Activated naive CD8-positive, alpha-beta T cell treated with anti-CD3 and anti-CD28 coated beads, Interleukin-2, amount 50 U/mL, for 16 hours (primary cell): ENCODE results near the gene ALKBH5.

ENCODE experiments used
- DNase-seq: peaks from one replicate; pipeline ENCODE4 v3.0.0-alpha.2; 2020; ENCODE audit warnings: low read depth, low spot score

ALKBH5 gene

DNA sequence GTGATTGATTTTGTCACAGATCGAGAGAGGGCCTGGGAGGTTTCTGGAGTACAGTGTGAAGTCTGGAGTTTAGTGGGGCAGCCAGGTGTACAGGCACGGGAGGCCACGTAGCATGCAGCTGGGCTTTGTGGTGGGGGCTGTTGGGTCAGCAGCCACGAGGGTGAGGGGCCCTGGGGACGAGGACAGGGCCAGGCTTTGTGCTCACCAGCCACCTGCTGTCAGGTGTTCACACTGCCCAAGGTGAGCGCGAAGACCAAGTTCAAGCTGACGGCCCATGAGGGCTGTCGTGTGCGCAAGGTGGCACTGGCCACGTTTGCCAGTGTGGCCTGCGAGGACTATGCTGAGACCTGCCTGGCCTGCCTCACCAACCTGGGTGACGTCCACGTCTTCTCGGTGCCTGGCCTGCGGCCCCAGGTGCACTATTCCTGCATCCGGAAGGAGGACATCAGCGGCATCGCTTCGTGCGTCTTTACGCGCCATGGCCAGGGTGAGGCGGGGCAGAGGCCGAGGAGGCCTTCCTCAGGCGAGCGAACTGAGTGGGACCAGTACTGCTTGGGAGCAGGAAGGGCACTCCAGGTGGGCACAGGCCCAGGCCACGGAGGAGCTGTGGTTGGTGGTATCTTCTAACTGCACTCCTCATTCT lies 57.7 kb downstream of the ALKBH5 start:
- DNase-seq: no peak

GRCh38 chr17:18245038-18245776 lies 61.6 kb downstream of the ALKBH5 start:
- DNase-seq: no peak

GRCh38 chr17:18246109-18246725 lies 62.6 kb downstream of the ALKBH5 start:
- no peak for DNase-seq

DNA sequence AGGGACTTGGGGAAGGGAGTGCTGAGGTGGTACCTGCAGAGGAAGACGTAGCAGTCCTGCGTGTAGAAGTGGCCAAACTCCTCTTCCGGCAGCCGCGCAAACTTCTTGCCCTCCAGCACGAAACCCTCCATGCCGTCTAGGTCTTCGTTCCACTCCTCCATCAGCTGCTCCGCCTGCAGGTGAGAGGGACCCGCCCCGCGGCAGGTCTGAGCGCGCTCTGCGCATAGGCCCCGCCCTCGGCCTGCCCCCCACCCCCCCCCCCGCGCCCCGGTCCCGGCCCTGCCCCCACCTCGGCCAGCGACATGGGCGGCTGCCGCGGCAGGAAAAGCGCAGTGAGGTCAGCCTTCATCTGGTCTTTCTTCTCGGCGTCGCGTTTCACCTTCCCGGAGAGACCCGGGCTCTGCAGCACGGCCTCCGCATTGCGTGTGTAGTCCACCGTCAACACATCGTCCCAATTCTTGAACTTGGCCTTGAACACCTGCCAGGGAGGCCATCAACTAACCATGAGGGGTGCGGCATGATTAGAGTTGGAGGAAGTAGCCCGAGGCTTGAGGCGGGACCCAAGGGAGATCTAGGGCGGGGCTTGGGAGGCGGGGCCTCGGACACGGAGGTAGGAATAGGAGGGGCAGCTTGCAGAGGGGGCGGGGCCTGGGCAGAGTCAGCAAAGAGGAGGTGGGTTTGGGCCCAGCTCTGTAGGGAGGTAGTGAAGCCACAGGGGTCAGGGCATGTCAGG lies 63.4 kb downstream of the ALKBH5 start:
- DNase-seq: no peak

DNA sequence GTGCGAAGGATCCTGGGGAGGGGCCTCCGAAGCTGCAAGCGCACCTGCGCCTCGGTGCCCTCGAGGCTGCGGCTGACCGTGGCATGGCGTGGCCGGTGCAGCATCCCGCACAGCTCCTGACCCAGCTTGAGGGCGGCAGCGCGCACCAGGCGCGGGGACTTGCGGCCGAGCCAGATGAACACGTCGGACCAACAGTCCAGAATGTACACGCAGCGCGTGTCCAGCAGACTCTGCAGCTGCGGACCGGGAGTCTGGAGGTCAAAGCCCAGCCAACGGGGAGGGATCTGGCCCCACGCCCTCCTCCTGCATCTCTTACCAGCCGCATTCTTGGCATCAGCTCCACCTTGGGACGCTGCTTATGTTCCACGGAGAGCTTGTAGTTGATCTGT lies 64.0 kb downstream of the ALKBH5 start:
- no peak for DNase-seq

GRCh38 chr17:18248300-18248731 lies 64.7 kb downstream of the ALKBH5 start:
- DNase-seq: peak; percentile 27

DNA sequence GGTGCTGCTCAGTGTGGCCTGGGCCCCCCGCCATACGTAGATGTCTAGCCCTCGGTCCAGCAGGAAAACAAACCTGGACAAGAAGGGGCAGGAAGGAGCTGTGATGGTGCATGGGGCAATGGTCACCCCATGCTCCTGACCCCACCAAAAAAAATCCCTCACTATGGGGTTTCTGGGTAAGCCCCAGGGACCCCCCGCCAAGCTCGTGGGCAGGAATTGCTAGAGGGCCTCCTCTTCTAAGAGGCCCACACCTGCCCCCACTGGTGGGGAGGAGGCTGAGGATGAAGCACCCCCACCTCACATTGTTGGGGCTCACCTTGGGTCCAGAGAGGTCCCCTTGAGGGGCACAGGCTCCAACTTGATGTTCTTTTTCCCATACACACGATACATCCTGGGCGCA lies 65.2 kb downstream of the ALKBH5 start:
- no peak for DNase-seq

DNA sequence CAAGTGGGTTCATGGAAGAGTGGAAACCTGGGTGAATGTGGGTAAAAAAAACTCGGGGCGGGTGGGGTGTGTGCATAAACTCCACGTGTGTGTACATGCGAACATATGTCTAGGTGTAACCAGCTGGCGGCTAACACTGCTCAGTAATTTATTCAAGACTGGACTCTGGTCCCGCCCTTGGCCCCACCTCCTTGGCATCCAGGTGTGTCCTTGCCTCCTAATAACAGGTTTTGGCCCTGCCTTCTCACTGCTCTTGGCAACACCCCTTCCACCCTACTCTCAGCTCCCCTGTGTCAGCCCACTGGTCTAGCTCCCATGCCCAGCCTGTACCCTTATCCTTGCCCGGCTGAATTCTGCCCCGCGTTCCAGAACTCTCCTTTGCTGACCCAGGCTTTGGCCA lies 66.6 kb downstream of the ALKBH5 start:
- DNase-seq: no peak

- no peak for DNase-seq
Measured at GRCh38 chr17:18250708-18251107, 67.1 kb downstream of the ALKBH5 start.

DNA sequence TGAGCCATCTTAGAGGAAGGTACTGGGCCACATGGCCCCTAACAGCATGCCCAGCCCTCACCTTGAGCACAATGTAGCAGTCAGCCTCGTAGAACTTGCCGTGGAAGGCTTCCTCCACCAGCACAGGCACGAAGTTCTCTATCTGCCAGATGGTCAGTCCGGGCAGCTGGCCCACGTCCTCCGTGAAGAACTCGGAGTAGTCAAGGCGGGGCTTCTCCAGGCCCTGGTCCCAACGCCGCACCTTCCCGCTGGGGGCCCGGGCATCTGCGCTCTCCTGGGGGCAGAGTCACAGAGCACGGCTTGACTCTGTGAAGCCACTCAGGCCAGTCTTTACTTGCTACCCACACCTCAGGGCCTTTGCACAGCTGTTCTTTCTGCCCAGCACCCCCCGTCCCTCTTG lies 67.6 kb downstream of the ALKBH5 start:
- DNase-seq: no peak

- no peak for DNase-seq
Measured at GRCh38 chr17:18252160-18252559, 68.5 kb downstream of the ALKBH5 start.

DNA sequence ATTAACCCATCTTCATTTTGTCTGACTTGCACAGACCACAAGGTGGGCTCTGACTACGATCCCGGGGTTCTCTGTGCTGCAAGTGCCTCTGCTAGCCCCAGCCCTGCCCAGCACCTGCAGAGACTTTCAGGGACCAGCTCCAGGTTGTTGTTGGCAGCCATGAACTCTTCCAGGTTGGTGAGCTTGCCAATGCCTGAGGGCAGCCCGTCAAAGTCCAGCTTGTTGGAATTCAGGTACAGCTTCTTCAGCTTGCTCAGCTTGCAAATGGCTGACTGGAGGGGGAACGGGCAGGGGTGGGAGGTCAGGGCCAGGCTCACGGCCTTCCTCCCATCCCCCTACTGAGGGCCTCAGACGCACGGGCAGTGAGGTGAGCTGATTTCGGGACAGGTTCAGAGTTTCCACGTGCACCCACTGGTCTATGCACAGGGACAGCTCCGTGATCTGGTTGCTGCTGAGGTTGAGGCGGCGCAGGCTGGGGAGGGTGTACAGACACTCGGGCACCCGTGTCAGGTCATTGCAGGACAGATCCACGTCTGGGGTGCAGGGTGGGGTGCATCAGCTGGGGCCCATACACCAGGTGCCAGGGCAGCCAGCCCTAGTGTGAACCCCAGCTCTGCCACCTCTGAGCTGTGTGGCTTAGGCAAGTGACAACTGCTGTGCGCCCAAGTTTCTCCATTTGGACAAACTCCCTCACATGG lies 69.7 kb downstream of the ALKBH5 start:
- no peak for DNase-seq

DNA sequence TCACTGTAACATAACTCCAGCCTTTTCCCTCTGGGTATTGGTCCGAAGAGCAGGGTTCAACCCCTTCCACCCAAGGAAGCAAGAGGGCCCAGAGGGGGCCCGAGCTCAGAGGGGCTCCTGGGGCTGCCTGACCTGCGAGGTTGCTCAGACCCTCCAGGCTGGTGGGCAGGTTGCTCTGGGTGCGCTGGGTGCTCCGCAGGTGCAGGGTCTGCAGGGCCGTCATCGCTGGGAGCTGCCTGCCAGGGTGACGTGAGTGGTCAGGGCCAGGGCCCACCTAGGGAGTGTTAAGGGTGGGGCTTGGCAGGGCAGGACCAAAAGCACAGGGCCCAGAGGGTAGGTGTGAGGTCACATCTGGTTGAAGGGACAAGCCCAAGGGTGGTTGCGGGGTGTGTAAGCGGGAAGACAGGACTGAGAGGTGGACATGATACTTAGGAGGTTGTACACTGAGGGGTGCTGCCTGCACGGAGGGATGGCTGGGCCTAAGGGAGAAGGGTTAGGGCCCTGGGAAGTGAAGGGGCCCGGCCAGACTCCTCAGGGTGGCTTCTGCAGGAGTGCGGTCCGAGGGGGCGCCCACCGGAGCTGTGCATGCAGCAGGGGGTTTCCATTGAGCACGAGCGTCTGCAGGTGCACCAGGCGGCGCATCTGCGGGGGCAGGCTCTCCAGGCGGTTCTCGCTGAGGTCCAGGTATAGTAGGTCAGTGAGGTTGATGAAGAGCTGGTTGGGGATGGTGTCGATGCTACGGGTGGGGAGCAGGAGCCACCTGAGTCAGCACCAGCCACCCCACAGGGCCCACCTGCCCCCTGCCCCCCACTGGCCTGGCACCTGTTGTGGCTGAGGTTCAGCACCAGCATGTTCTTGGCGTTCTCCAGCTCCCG lies 70.6 kb downstream of the ALKBH5 start:
- no peak for DNase-seq

DNA sequence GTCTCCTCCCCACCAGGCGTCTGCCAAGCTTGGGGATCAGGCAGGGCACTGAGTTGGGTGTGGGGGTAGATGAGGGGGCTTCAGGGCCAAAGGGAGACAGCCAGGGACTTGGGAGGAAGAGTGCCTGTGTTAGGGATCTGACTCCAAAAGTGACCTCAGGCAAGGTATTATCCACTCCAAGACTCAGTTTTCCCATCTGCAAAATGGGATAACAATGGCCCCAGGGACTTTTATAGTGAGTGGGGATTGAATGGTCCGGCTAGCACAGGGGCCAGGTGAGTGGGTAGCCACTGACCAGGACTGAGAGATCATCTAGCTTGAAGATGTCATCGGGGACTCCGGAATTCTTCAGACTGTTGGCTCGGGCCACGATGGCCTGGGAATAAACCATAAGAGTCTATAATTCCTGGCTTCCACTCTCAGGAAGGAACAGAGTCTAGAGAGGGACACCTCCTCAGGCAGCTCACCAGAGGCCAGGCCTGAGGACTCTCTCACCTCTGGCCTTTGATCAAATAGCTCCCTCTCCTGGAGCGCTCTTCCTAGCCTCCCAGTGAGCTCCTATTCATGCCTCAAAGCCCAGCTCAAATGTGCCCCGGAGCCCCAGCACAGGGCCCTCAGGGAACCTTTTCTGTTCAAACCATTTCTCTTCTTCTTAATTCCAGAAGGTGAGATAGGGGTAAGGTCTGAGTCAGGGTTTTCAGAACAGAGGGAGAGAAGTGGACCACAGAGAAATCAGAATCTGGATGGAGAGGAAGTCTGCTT lies 71.4 kb downstream of the ALKBH5 start:
- no peak for DNase-seq

DNA sequence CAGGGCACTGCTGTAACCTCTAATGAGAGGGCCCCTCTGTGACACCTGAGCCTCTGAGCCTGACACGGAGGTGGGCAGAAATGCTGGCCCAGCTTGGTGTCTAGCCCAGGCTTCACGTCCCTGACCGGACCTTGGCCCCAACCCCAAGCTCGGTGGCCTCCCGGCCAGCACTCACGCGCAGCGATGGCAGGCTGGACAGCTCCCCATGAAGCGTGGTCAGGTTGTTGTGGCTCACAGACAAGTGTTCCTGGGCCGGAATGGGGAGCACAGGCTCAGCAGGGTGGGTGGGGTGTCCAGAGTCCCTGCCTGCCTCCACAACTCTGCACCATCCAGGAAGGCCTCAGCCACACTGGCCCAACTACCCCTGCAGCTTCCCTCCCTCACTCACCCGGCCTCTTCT lies 72.7 kb downstream of the ALKBH5 start:
- DNase-seq: no peak

- no peak for DNase-seq
Measured at GRCh38 chr17:18256776-18257175, 73.1 kb downstream of the ALKBH5 start.

DNA sequence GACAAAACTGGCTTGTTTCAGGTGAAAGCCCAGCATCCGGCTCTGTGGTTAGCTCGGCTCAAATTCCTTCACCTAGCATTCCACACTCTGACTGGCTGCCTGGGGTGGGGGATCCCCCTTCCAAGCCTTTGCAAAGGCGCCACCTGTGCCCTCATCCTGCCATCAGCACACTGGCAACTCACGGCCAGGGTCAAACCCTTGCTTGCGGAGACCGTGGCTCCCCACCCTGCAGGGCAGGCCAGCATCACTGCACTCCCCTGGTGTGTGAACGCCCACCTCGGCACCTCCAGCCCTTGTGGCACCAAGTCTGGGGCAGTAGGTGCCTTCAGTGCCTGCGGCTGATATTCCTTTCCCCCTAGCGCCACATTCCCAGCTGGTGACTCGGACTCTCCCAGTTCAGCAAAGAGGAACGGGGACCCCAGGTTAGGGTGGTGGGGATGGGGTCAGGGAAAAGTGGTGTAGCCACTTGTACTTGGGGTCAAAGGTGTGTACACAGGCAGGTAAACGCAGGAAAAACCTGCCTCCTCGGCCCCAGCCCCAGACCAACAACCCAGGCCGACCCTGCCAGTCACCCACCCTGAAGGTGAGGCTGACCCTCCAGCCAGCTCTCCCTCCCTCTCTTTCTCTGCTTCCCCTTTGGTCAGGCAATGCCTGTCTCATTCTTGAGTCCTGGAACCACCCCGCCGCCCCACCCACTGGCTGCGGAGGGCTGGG lies 73.8 kb downstream of the ALKBH5 start:
- DNase-seq: no peak

- no peak for DNase-seq
Measured at GRCh38 chr17:18257982-18258355, 74.3 kb downstream of the ALKBH5 start.

- DNase-seq: no peak
Measured at GRCh38 chr17:18258356-18259038, 74.9 kb downstream of the ALKBH5 start, which contains the start of gene FLII. Gene FLII, minus strand, starts transcription at chr17:18258738. Its CDS starts 48 bp downstream, at chr17:18258690.
